Neural cell (in vitro differentiated cells): ENCODE results near the gene TACC2. TPM values are rescaled to one million over a fixed set of nuclear protein-coding genes. Genes with fewer than 3 reads are reported as not detected.

Experiments used
- H2AFZ ChIP-seq: fragments of 200-600, 300-800 bp; sonication (generic), shearing (Covaris generic); 2 replicates; pipeline ENCODE4 v1.6.0; 2014; ENCODE audit warnings: low read depth, mild to moderate bottlenecking, antibody characterized with exemption, low read length, moderate library complexity
- H3F3A ChIP-seq: fragments of 200-600 bp; shearing (Covaris generic); 2 replicates; pipeline ENCODE4 v1.6.1; 2016; ENCODE audit warnings: mild to moderate bottlenecking, moderate library complexity, mixed read lengths, antibody characterized with exemption, low read length; ENCODE audit not compliant: insufficient read depth, poor library complexity, severe bottlenecking
- H3K27ac ChIP-seq: fragments of 200-600, 300-800 bp; sonication (generic), shearing (Covaris generic); 2 replicates; pipeline ENCODE4 v1.5.1; 2014; ENCODE audit warnings: mild to moderate bottlenecking, low read length, moderate library complexity
- H3K27me3 ChIP-seq: fragments of 300-800, 200-600 bp; sonication (generic), shearing (Covaris generic); 2 replicates; pipeline ENCODE4 v1.6.0; 2014; ENCODE audit warnings: mild to moderate bottlenecking, low read depth, low read length, moderate library complexity; ENCODE audit not compliant: insufficient read depth
- H3K36me3 ChIP-seq: fragments of 300-800, 200-600 bp; sonication (generic), shearing (Covaris generic); 2 replicates; pipeline ENCODE4 v1.5.1; 2014; ENCODE audit warnings: mild to moderate bottlenecking, antibody characterized with exemption, low read length, moderate library complexity; ENCODE audit not compliant: insufficient read depth
- H3K4me2 ChIP-seq: fragments of 300-800, 200-600 bp; sonication (generic), shearing (Covaris generic); 2 replicates; pipeline ENCODE4 v1.6.0; 2014; ENCODE audit warnings: mild to moderate bottlenecking, low read length
- H3K4me3 ChIP-seq: fragments of 300-800, 200-600 bp; sonication (generic), shearing (Covaris generic); 2 replicates; pipeline ENCODE4 v1.5.1; 2014; ENCODE audit warnings: mild to moderate bottlenecking, low read length, moderate library complexity
- H3K79me2 ChIP-seq: fragments of 200-600 bp; shearing (Covaris generic); replicated peaks from 2 replicates; pipeline ENCODE4 v1.6.0; 2014; ENCODE audit warnings: mild to moderate bottlenecking, low read length, moderate library complexity; ENCODE audit not compliant: insufficient read depth
- H3K9ac ChIP-seq: fragments of 300-800, 200-600 bp; sonication (generic), shearing (Covaris generic); 2 replicates; pipeline ENCODE4 v1.6.1; 2016; ENCODE audit warnings: mild to moderate bottlenecking, low read length, mixed read lengths
- H3K9me2 ChIP-seq: fragments of 200-600 bp; shearing (Covaris generic); 2 replicates; pipeline ENCODE4 v1.6.1; 2016; ENCODE audit warnings: mild to moderate bottlenecking, low read length, mixed read lengths; ENCODE audit not compliant: insufficient read depth
- H3K9me3 ChIP-seq: fragments of 200-600, 300-800 bp; sonication (generic), shearing (Covaris generic); 2 replicates; pipeline ENCODE4 v1.6.1; 2016; ENCODE audit warnings: mild to moderate bottlenecking, mixed run types, low read length, moderate library complexity, mixed read lengths
- H4K20me1 ChIP-seq: fragments of 200-600 bp; shearing (Covaris generic); 2 replicates; pipeline ENCODE4 v1.6.1; 2016; ENCODE audit warnings: mild to moderate bottlenecking, mixed run types; ENCODE audit not compliant: insufficient read depth
- EP300 ChIP-seq: fragments of 450-650 bp; conservative IDR thresholded peaks from 2 replicates; pipeline ENCODE4 v1.6.1; 2014; ENCODE audit warnings: antibody characterized with exemption, mild to moderate bottlenecking, moderate library complexity; ENCODE audit not compliant: poor library complexity, severe bottlenecking
- EZH2 ChIP-seq: fragments of 200-600, 300-800 bp; shearing (Covaris generic), sonication (generic); IDR thresholded peaks from 2 replicates; pipeline ENCODE4 v1.6.1; 2014; ENCODE audit warnings: antibody characterized with exemption, low read length, borderline replicate concordance, mild to moderate bottlenecking; ENCODE audit not compliant: insufficient read depth, poor library complexity, severe bottlenecking
- MXI1 ChIP-seq: fragments of 450-650 bp; conservative IDR thresholded peaks from 2 replicates; pipeline ENCODE4 v1.6.1; 2014; ENCODE audit warnings: antibody characterized with exemption, mild to moderate bottlenecking; ENCODE audit not compliant: poor library complexity, severe bottlenecking
- POLR2AphosphoS5 ChIP-seq: IDR thresholded peaks from 2 replicates; pipeline ENCODE4 v1.6.1; 2012
- RAD21 ChIP-seq: fragments of 450-650 bp; conservative IDR thresholded peaks from 2 replicates; pipeline ENCODE4 v1.6.1; 2014; ENCODE audit warnings: antibody characterized with exemption, mild to moderate bottlenecking, moderate library complexity
- REST ChIP-seq: IDR thresholded peaks from 2 replicates; pipeline ENCODE4 v1.6.1; 2012; ENCODE audit warnings: borderline replicate concordance
- SMC3 ChIP-seq: fragments of 450-650 bp; conservative IDR thresholded peaks from 2 replicates; pipeline ENCODE4 v1.6.1; 2014; ENCODE audit warnings: antibody characterized with exemption, mild to moderate bottlenecking, moderate library complexity; ENCODE audit not compliant: poor library complexity
- TAF1 ChIP-seq: IDR thresholded peaks from 2 replicates; pipeline ENCODE4 v1.6.1; 2012; ENCODE audit warnings: low read depth
- polyA plus RNA-seq: library from polyadenylated mRNA; depleted of rRNA; stranded (reverse); fragments of >200 nt; gene quantifications from 2 replicates; pipeline ENCODE4 v1.2.3, GENCODE V29; 2014
- TF ChIP-seq, protein P1 (sequence below): fragments of 450-650 bp; IDR thresholded peaks from 2 replicates; pipeline ENCODE4 v1.5.1; 2014; ENCODE audit warnings: antibody characterized with exemption, mild to moderate bottlenecking, moderate library complexity; ENCODE audit not compliant: poor library complexity, severe bottlenecking

The TACC2 gene
- polyA plus RNA-seq, 1 donor from 2014 or later, result 17.6 TPM

DNA sequence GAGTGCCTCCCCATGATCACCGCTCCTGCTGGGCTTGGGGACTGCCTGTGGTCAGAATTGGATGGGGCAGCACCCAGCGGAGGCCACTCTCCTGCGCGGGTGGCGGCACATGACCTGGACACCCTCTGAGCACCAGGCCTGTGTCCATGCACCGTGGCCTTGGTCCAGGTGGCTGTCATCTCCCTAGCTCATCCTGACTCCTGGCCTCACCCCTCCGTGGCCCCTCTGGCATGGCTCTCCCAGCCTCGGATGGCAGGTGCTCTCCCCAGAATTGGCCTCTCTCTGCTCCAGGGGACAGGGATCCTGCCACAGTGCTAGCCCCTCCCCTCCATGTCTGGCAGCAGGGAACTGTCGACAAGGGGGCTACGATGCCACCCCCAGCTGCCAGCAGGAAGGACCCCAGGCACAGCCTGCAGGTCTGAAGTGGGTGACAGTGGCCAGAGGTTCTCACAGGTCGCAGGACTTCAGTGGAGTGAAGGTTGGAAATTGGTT lies 244.9 kb downstream of the TACC2 start:
- TF ChIP-seq, protein P1, sequence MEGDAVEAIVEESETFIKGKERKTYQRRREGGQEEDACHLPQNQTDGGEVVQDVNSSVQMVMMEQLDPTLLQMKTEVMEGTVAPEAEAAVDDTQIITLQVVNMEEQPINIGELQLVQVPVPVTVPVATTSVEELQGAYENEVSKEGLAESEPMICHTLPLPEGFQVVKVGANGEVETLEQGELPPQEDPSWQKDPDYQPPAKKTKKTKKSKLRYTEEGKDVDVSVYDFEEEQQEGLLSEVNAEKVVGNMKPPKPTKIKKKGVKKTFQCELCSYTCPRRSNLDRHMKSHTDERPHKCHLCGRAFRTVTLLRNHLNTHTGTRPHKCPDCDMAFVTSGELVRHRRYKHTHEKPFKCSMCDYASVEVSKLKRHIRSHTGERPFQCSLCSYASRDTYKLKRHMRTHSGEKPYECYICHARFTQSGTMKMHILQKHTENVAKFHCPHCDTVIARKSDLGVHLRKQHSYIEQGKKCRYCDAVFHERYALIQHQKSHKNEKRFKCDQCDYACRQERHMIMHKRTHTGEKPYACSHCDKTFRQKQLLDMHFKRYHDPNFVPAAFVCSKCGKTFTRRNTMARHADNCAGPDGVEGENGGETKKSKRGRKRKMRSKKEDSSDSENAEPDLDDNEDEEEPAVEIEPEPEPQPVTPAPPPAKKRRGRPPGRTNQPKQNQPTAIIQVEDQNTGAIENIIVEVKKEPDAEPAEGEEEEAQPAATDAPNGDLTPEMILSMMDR, result no peak
- no peak for TF ChIP-seq EZH2
- no peak for TF ChIP-seq REST
- no peak for TF ChIP-seq TAF1
- TF ChIP-seq RAD21, result no peak
- no peak for TF ChIP-seq POLR2AphosphoS5
- no peak for TF ChIP-seq SMC3
- no peak for TF ChIP-seq EP300
- no peak for TF ChIP-seq MXI1
- Histone ChIP-seq H2AFZ (no peak overlapping the region), H3K9ac (no peak overlapping the region), H3K27me3 (no peaks in the 10 kb centered on the region), H3K79me2 (no peaks in the 10 kb centered on the region), H3F3A (no peaks in the 10 kb centered on the region), H3K9me3 (no peaks in the 10 kb centered on the region), H3K9me2 (no peaks in the 10 kb centered on the region), H3K4me3 (no peak overlapping the region), H3K36me3 (no peaks in the 10 kb centered on the region), H3K27ac (no peak overlapping the region), H3K4me2 (no peak overlapping the region), H4K20me1 (no peaks in the 10 kb centered on the region)

DNA sequence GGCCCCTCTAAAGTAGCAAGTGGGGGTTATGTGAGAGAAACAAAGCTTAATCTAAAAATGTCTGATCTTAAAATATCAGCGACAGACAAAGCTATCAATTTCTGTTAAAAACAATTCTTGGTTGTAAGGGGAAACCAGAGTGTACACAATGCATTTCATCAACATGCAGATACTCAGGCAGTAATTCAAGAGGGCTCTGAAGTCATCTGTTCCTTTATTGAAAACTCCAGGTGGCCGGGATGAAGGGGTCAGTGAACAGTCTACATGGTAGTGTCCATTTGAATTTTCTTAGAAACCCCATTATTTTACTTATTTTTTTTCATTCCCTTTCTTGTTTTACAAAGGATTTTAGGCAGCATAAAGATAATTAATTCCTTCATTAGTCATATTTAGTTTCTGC lies 245.5 kb downstream of the TACC2 start:
- Histone ChIP-seq H3F3A (no peaks in the 10 kb centered on the region), H3K4me3 (no peak overlapping the region), H3K36me3 (peaks cover under 1% of the 10 kb centered on the region), H2AFZ (no peak overlapping the region), H3K9ac (no peak overlapping the region), H3K9me2 (no peaks in the 10 kb centered on the region), H4K20me1 (no peaks in the 10 kb centered on the region), H3K4me2 (no peak overlapping the region), H3K79me2 (no peaks in the 10 kb centered on the region), H3K27ac (no peak overlapping the region), H3K27me3 (no peaks in the 10 kb centered on the region), H3K9me3 (no peaks in the 10 kb centered on the region)
- TF ChIP-seq SMC3 (no peak), EZH2 (no peak), REST (no peak), TAF1 (no peak), EP300 (no peak), RAD21 (no peak), POLR2AphosphoS5 (no peak), MXI1 (no peak)
- TF ChIP-seq, protein P1, result no peak
